ENCODE data around the gene DNASE1L1.
A peak's percentile ranks its signal among the peaks of the same experiment; 100 is the strongest.

DNASE1L1 gene

DNA sequence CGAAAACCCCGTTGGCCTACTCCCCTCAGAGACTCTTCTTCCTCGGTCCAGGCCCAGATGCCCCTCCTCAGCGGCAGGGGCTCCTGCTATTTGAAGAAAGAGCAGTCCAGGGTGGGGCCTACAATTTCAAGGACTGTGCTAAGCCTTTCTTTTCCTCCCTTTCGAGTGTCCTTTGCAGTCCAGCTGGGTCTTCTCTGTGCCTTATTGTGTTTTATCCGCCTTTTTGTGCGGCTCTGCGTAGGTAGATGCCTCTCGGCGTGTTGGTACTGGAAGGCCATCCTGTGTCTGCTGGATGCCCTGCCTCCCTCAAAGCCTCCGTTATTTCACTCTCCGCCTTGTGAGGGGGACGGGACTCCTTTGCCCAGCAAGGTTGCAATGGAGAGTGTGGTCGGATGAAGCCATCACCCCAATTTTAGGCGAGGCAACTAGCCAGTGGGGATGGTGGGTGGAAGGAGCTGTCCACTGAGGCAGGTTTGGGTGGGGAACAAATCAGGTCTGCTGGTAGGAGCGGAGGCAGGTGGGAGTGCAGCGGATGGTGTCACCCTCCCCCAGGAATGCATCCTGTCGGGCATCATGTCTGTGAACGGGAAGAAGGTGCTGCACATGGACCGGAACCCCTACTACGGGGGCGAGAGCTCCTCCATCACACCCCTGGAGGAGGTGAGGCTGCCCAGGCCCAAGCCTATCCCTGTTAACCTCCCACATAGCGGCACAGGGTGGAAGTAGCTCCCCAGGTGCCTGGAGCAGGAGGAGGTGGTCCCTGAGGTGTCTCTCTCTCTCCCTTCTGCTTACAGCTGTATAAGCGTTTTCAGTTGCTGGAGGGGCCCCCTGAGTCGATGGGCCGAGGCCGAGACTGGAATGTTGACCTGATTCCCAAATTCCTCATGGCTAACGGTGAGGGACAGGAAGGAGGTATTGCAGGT, 29.2 kb upstream of the DNASE1L1 start:
- TF ChIP-seq MYC (IDR thresholded peaks at IDR 0.05; ENCODE audit: low read depth, low read length): no peak
- TF ChIP-seq, protein P1, sequence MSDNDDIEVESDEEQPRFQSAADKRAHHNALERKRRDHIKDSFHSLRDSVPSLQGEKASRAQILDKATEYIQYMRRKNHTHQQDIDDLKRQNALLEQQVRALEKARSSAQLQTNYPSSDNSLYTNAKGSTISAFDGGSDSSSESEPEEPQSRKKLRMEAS (IDR thresholded peaks at IDR 0.05; ENCODE audit: low read depth, low read length): no peak
- TF ChIP-seq POLR2A (IDR thresholded peaks at IDR 0.05; ENCODE audit: extremely low read depth, insufficient read length): no peak
- TF ChIP-seq, protein P2, sequence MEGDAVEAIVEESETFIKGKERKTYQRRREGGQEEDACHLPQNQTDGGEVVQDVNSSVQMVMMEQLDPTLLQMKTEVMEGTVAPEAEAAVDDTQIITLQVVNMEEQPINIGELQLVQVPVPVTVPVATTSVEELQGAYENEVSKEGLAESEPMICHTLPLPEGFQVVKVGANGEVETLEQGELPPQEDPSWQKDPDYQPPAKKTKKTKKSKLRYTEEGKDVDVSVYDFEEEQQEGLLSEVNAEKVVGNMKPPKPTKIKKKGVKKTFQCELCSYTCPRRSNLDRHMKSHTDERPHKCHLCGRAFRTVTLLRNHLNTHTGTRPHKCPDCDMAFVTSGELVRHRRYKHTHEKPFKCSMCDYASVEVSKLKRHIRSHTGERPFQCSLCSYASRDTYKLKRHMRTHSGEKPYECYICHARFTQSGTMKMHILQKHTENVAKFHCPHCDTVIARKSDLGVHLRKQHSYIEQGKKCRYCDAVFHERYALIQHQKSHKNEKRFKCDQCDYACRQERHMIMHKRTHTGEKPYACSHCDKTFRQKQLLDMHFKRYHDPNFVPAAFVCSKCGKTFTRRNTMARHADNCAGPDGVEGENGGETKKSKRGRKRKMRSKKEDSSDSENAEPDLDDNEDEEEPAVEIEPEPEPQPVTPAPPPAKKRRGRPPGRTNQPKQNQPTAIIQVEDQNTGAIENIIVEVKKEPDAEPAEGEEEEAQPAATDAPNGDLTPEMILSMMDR (IDR thresholded peaks at IDR 0.05; ENCODE audit: low read depth, low read length): no peak
- DNase-seq (ENCODE audit: low read depth): no peak
- peak overlapping the region; percentile 50 for H3K4me3 ChIP-seq (ENCODE audit: low read depth, low read length)

DNA sequence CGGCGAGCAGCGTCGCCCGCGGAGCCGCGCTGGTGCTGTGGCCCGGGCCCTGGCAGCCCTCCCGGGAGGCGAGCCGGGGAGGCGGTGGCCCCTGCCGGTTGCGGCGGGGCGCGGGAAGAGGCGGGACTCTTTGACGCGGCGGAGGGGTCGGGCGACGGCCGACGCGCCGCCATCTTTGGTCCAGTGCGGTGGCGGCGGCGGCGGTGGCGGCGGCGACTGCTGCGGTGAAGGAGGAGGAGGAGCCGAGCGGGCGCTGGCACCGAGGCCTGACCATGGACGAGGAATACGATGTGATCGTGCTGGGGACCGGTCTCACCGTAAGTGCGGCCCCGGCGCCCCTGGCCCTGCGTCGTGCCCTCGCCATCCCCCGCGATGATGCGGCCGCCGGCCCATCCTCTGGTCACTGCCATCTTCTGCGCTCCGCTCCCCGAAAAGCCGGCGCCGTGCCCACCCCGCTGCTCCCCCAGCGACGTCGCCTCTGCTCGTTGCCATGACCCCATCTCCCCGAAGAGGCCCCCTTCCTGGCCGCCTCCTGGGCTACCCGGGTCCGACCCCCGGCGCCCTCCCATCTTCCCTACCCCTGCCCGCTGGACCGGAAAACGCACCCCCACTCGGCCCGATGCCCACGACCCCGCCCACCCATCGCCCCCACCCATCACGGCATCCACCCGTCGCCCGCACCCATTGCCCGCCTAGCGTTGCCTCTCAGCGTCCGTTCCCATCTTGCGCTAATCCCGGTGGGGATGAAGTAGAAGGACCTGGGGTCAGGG, 28.1 kb upstream of the DNASE1L1 start, which contains the start of gene GDI1:
Gene GDI1 (plus strand): TSS at position 172 of the 770 bp plus-strand sequence. CDS start 101 bp downstream, at position 273.
- peak; percentile 65 for DNase-seq (ENCODE audit: low read depth)
- TF ChIP-seq MYC (IDR thresholded peaks at IDR 0.05; ENCODE audit: low read depth, low read length): no peak
- TF ChIP-seq, protein P2 (IDR thresholded peaks at IDR 0.05; ENCODE audit: low read depth, low read length): no peak
- TF ChIP-seq POLR2A (IDR thresholded peaks at IDR 0.05; ENCODE audit: extremely low read depth, insufficient read length): no peak
- TF ChIP-seq, protein P1 (IDR thresholded peaks at IDR 0.05; ENCODE audit: low read depth, low read length): no peak
- peak within 1 kb of the TSS; percentile 50 for H3K4me3 ChIP-seq (ENCODE audit: low read depth, low read length)

DNA sequence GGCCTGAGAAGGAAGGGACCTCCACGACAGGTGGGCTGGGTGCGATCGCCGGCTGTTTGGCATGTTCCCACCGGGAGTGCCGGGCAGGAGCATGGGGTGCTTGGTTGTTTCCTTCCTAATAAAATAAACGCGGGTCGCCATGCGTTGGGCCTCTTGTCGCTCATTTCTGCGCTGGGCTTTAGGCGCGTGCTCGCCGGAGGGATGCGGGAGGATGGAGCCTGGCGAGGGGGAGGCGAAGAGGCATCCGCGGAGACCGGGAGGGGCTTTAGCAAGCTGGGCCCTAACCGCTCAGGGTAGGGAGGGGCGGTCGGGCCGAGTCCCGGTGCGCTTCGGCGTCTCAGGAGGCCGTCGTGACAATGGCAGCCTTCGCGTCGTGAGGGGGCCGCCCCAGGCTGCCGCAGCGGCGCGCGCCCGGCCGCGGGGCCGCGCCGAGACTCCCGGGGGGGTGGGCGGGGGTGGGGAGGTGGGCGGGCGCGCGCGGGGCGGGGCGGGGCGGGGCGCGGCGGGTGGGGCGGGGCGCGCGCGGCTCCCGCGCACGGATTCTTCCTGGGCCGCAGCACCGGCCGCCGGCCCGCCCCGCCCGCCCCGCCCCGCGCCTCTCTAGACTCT, 27.4 kb upstream of the DNASE1L1 start:
- TF ChIP-seq, protein P1 (IDR thresholded peaks at IDR 0.05; ENCODE audit: low read depth, low read length): no peak
- TF ChIP-seq POLR2A (IDR thresholded peaks at IDR 0.05; ENCODE audit: extremely low read depth, insufficient read length) (no peak), MYC (IDR thresholded peaks at IDR 0.05; ENCODE audit: low read depth, low read length) (no peak)
- peak; percentile 51 for DNase-seq (ENCODE audit: low read depth)
- H3K4me3 ChIP-seq (ENCODE audit: low read depth, low read length): no peak overlapping the region

DNA sequence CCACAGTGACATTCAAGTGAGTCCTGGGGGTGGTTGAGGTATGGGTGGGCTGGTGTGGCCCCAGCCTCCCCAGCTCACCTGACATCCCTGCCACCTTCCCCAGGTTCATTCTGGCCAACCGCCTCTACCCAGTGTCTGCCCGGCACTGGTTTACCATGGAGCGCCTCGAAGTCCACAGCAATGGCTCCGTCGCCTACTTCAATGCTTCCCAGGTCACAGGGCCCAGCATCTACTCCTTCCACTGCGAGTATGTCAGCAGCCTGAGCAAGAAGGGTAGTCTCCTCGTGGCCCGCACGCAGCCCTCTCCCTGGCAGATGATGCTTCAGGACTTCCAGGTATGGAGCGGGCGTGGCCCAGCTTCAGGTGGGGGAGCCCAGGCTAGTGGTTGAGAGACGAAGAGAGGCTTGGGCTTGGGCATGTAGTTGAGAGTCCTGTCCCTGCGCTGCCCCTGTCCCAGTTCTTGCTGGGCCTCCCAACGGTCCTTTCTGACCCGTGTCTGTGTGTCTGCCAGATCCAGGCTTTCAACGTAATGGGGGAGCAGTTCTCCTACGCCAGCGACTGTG, 26.2 kb upstream of the DNASE1L1 start:
- TF ChIP-seq, protein P2 (IDR thresholded peaks at IDR 0.05; ENCODE audit: low read depth, low read length): no peak
- TF ChIP-seq, protein P1 (IDR thresholded peaks at IDR 0.05; ENCODE audit: low read depth, low read length): no peak
- TF ChIP-seq POLR2A (IDR thresholded peaks at IDR 0.05; ENCODE audit: extremely low read depth, insufficient read length) (no peak), MYC (IDR thresholded peaks at IDR 0.05; ENCODE audit: low read depth, low read length) (no peak)
- H3K4me3 ChIP-seq (ENCODE audit: low read depth, low read length): no peak overlapping the region
- no peak for DNase-seq (ENCODE audit: low read depth)

DNA sequence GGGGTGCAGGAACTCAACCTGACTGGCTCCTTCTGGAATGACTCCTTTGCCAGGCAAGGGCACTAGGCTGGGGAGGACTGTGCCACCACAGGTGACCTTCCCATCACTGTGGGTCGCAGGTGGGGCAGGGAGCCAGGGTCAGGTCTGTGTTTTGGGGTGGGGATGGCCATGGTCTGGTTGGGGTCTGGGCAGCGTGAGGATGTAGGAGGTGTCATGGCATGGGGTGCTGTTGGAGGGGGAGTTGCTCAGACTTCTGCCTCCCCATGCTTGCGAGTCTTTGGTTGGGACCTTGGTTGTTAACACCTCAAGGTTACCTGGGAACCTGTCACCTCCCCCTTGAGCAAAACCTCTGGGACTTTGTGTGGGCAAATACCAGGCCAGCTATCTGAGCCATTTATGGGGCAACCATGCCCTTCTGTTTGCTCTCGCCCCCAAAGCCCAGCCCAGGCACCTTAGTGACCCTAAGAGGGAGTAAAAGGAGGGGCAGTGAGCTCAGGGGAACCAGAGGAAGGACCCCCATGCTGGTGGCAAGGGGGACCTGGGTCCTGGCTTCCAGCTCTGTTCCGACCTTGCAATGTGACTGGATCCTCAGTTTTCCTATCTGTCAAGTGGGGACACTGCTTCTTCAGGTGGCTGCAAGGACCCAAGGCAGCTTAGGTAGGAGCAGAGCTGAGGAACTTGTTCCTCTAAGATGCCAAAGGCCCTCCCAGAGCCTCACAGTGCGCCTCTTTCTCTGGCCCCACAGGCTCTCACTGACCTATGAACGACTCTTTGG, 25.5 kb upstream of the DNASE1L1 start:
- no peak for DNase-seq (ENCODE audit: low read depth)
- no peak overlapping the region for H3K4me3 ChIP-seq (ENCODE audit: low read depth, low read length)
- TF ChIP-seq, protein P1 (IDR thresholded peaks at IDR 0.05; ENCODE audit: low read depth, low read length): no peak
- TF ChIP-seq MYC (IDR thresholded peaks at IDR 0.05; ENCODE audit: low read depth, low read length): no peak
- TF ChIP-seq, protein P2 (IDR thresholded peaks at IDR 0.05; ENCODE audit: low read depth, low read length): no peak
- TF ChIP-seq POLR2A (IDR thresholded peaks at IDR 0.05; ENCODE audit: extremely low read depth, insufficient read length): no peak
